Smooth muscle cell (in vitro differentiated cells): Measurements from ENCODE around the gene CLEC17A. TPM values are rescaled to one million over a fixed set of nuclear protein-coding genes. Genes with fewer than 3 reads are reported as not detected.
"Not testable (repeated sequence)": the region's sequence is repeated elsewhere in the genome, so short reads cannot be mapped to it uniquely, and the experiment has no call there.

Experiments
- DNase-seq: peaks from one replicate; lab custom pipeline; 2025; ENCODE audit not compliant: unreplicated experiment; lab: John Stamatoyannopoulos, UW
- H2AFZ ChIP-seq: fragments of 200-600 bp; sonication (generic); 2 replicates; pipeline ENCODE4 v1.6.0; 2016; ENCODE audit warnings: antibody characterized with exemption, low read depth, mild to moderate bottlenecking
- H3F3A ChIP-seq: fragments of 200-600 bp; sonication (generic); 2 replicates; pipeline ENCODE4 v1.6.0; 2017; ENCODE audit warnings: antibody characterized with exemption, low read depth
- H3K27ac ChIP-seq: fragments of 200-600 bp; sonication (generic); 2 replicates; pipeline ENCODE4 v1.5.1; 2016; ENCODE audit warnings: low read depth, mild to moderate bottlenecking
- H3K27me3 ChIP-seq: fragments of 200-600 bp; sonication (generic); 2 replicates; pipeline ENCODE4 v1.6.1; 2016; ENCODE audit warnings: low read depth, mild to moderate bottlenecking
- H3K36me3 ChIP-seq: fragments of 200-600 bp; sonication (generic); 2 replicates; pipeline ENCODE4 v1.5.1; 2016; ENCODE audit warnings: low read depth
- H3K4me1 ChIP-seq: fragments of 200-600 bp; sonication (generic); 2 replicates; pipeline ENCODE4 v1.5.1; 2016; ENCODE audit warnings: low read depth
- H3K4me2 ChIP-seq: fragments of 200-600 bp; sonication (generic); 2 replicates; pipeline ENCODE4 v1.6.0; 2016; ENCODE audit warnings: mild to moderate bottlenecking
- H3K4me3 ChIP-seq: fragments of 200-600 bp; sonication (generic); 2 replicates; pipeline ENCODE4 v1.5.1; 2016; ENCODE audit warnings: mild to moderate bottlenecking
- H3K79me2 ChIP-seq: fragments of 200-600 bp; sonication (generic); 2 replicates; pipeline ENCODE4 v1.6.0; 2016; ENCODE audit warnings: low read depth, mild to moderate bottlenecking
- H3K9ac ChIP-seq: fragments of 200-600 bp; sonication (generic); 2 replicates; pipeline ENCODE4 v1.6.0; 2016; ENCODE audit warnings: low read depth
- H3K9me3 ChIP-seq: fragments of 200-600 bp; sonication (generic); replicated peaks from 2 replicates; pipeline ENCODE4 v1.5.1; 2016; ENCODE audit warnings: low read depth
- H4K20me1 ChIP-seq: fragments of 200-600 bp; sonication (generic); 2 replicates; pipeline ENCODE4 v1.6.0; 2016; ENCODE audit warnings: low read depth
- WGBS: methylation state at CpG from one replicate; pipeline ENCODE4 v1.1.7; 2016; ENCODE audit warnings: low lambda C conversion rate; 5-methylcytosine and 5-hydroxymethylcytosine counted together
- polyA plus RNA-seq: library from polyadenylated mRNA; unstranded; fragments of >200 nt; fragmentation: Nextera tagmentation; extraction: Ambion mirVana; gene quantifications from 2 replicates; pipeline ENCODE4 v1.2.1, GENCODE V29; 2016
- total RNA-seq: library from RNA; depleted of rRNA; stranded (reverse); fragments of >200 nt; gene quantifications from 2 replicates; pipeline ENCODE4 v1.2.3, GENCODE V29; 2014
- TF ChIP-seq, protein P1 (sequence below): fragments of 200-600 bp; sonication (generic); IDR thresholded peaks from 2 replicates; pipeline ENCODE4 v1.5.1; 2017; ENCODE audit warnings: borderline replicate concordance, mild to moderate bottlenecking, antibody characterized with exemption; ENCODE audit not compliant: insufficient read depth, poor library complexity, severe bottlenecking

Gene CLEC17A
- total and polyA plus RNA-seq, 2 experiments from 2014 or later: not detected

DNA sequence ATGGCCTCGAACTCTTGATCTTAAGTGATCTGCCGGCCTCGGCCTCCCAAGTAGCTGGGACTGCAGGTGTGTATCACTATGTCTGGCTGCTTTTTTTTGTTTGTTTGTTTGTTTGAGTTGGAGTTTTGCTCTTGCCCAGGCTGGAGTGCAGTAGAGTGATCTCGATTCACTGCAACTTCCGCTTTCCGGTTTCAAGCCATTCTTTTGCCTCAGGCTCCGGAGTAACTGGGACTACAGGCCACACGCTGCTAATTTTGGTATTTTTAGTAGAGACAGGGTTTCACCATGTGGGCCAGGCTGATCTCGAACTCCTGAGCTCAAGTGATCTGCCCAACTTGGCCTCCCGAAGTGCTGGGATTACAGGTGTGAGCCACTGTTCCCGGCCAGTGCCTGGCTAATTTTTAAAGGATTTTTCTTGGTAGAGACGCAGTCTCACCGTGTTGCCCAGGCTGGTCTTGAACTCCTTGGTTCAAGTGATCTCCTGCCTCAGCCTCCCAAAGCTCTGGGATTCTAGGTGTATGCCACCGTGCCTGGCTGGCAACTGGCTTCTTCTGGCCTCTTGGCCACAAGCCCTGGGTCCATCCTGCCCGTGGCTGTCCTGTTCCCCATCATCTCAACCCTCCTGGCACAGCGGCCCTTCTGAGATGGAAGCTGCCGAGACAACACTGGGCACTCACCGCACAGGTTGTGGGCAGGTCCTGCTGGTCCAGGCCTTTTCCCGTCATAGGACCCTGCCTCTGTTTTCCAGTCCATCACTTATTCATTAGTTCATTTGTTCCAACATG lies 42.0 kb upstream of the CLEC17A start:
- no peaks in the 10 kb centered on the region for H3K36me3 ChIP-seq
- H3K27ac ChIP-seq: no peak overlapping the region
- no peak overlapping the region for H3K4me2 ChIP-seq
- WGBS: 94% methylated on average over 19 of the region's 19 CpGs
- H3K9me3 ChIP-seq: no peaks in the 10 kb centered on the region
- H4K20me1 ChIP-seq: peaks cover 75% of the 10 kb centered on the region
- H3K9ac ChIP-seq: no peak overlapping the region
- TF ChIP-seq, protein P1, sequence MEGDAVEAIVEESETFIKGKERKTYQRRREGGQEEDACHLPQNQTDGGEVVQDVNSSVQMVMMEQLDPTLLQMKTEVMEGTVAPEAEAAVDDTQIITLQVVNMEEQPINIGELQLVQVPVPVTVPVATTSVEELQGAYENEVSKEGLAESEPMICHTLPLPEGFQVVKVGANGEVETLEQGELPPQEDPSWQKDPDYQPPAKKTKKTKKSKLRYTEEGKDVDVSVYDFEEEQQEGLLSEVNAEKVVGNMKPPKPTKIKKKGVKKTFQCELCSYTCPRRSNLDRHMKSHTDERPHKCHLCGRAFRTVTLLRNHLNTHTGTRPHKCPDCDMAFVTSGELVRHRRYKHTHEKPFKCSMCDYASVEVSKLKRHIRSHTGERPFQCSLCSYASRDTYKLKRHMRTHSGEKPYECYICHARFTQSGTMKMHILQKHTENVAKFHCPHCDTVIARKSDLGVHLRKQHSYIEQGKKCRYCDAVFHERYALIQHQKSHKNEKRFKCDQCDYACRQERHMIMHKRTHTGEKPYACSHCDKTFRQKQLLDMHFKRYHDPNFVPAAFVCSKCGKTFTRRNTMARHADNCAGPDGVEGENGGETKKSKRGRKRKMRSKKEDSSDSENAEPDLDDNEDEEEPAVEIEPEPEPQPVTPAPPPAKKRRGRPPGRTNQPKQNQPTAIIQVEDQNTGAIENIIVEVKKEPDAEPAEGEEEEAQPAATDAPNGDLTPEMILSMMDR: no peak
- H3K27me3 ChIP-seq: no peaks in the 10 kb centered on the region
- DNase-seq: no peak
- no peak overlapping the region for H3K4me3 ChIP-seq
- H3F3A ChIP-seq: peaks cover 1% of the 10 kb centered on the region
- H3K79me2 ChIP-seq: peaks cover 29% of the 10 kb centered on the region
- no peaks in the 10 kb centered on the region for H3K4me1 ChIP-seq
- no peak overlapping the region for H2AFZ ChIP-seq

DNA sequence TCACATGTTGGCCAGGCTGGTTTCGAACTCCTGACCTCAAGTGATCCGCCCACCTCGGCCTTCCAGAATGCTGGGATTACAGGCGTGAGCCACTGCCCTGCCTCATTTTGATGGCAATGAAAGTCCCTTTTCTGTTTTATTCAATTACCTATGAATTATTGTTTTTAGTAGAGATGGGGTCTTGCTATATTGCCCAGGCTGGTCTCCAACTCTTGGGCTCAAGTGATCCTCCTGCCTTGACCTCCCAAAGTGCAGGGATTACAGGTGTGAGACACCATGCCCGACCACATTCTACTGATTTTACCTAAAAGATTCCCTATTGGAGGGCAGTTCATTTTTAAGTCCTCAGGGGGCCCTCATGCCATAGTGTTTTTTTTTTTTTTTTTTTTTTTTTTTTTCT lies 40.9 kb upstream of the CLEC17A start:
- Histone ChIP-seq H3K79me2 (peaks cover 36% of the 10 kb centered on the region), H4K20me1 (peaks cover 76% of the 10 kb centered on the region)
- not testable (repeated sequence) for H2AFZ ChIP-seq, H3K4me1 ChIP-seq, H3K27me3 ChIP-seq, DNase-seq, H3K36me3 ChIP-seq, H3K27ac ChIP-seq, H3K4me3 ChIP-seq, H3K9ac ChIP-seq, H3K4me2 ChIP-seq, H3K9me3 ChIP-seq, H3F3A ChIP-seq
- WGBS: 77% methylated on average over 5 of the region's 5 CpGs

- H3K9ac ChIP-seq: no peak overlapping the region
- no peaks in the 10 kb centered on the region for H3K36me3 ChIP-seq
- H3K4me3 ChIP-seq: no peak overlapping the region
- TF ChIP-seq, protein P1: no peak
- H3K27ac ChIP-seq: no peak overlapping the region
- H3K4me1 ChIP-seq: no peaks in the 10 kb centered on the region
- peaks cover 44% of the 10 kb centered on the region for H3K79me2 ChIP-seq
- DNase-seq: no peak
- H3K4me2 ChIP-seq: no peak overlapping the region
- no peaks in the 10 kb centered on the region for H3K9me3 ChIP-seq
- 54% methylated on average over 7 of the region's 7 CpGs for WGBS
- no peaks in the 10 kb centered on the region for H3F3A ChIP-seq
- H2AFZ ChIP-seq: no peak overlapping the region
- H3K27me3 ChIP-seq: no peaks in the 10 kb centered on the region
- peaks cover 75% of the 10 kb centered on the region for H4K20me1 ChIP-seq
Observed at GRCh38 chr19:14542711-14543328, 40.1 kb upstream of the CLEC17A start.

DNA sequence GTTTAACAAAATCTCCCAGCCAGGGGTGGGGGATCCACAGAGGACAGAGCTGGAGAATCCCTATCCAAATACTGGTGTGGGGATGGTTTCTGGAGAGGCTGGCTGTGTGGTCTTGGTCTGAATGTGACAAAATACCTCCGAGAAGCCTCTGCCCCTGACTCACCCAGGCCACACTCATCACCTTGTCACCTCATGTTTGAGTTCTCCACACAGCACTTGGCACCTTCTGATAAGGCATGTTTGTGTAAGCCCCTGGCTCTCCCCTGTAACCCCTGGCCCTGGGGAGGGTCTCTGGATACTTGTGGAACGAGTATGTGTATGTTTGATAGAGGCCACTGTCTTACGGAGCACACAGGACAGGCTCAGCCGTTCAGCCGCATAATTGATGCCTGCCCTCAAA lies 38.8 kb upstream of the CLEC17A start:
- H3F3A ChIP-seq: no peaks in the 10 kb centered on the region
- peaks cover 44% of the 10 kb centered on the region for H3K79me2 ChIP-seq
- no peak overlapping the region for H3K27ac ChIP-seq
- H2AFZ ChIP-seq: no peak overlapping the region
- no peak overlapping the region for H3K4me3 ChIP-seq
- H3K4me1 ChIP-seq: no peaks in the 10 kb centered on the region
- no peak overlapping the region for H3K9ac ChIP-seq
- TF ChIP-seq, protein P1: no peak
- no peak for DNase-seq
- H3K4me2 ChIP-seq: no peak overlapping the region
- H3K27me3 ChIP-seq: no peaks in the 10 kb centered on the region
- H4K20me1 ChIP-seq: peaks cover 69% of the 10 kb centered on the region
- H3K36me3 ChIP-seq: no peaks in the 10 kb centered on the region
- no peaks in the 10 kb centered on the region for H3K9me3 ChIP-seq
- 91% methylated on average over 5 of the region's 5 CpGs for WGBS
